UCSD-AML1 (cell line): Measurements from ENCODE around the gene ODAD3.
"Not testable (repeated sequence)": the region's sequence is repeated elsewhere in the genome, so short reads cannot be mapped to it uniquely, and the experiment has no call there.

Experiments used
- DNase-seq: peaks from one replicate; lab custom pipeline; 2025; ENCODE audit not compliant: unreplicated experiment; lab: John Stamatoyannopoulos, UW

Gene ODAD3

GRCh38 chr19:11435057-11435832 is at the start of gene ODAD3, which contains the start of gene PRKCSH:
ODAD3 (minus strand) TSS chr19:11435121; CDS start chr19:11435016, 105 bp downstream.
PRKCSH (plus strand) TSS chr19:11435635; CDS start chr19:11436118, 483 bp downstream.
- DNase-seq, result peak; percentile 99

- DNase-seq, result no peak
These were observed 48.6 kb upstream of the ODAD3 start for GRCh38 chr19:11483366-11484111.

- DNase-seq, result peak; percentile 92
These were observed 47.6 kb upstream of the ODAD3 start for GRCh38 chr19:11482384-11483050.

- peak; percentile 91 for DNase-seq
These were observed 46.8 kb upstream of the ODAD3 start for GRCh38 chr19:11481534-11482383.

- DNase-seq, result no peak
These were observed 46.0 kb upstream of the ODAD3 start, which contains the start of gene ELAVL3 for GRCh38 chr19:11480715-11481533. ELAVL3 (minus strand) TSS chr19:11481046; CDS start chr19:11480608, 438 bp downstream.

GRCh38 chr19:11479898-11480714 is 45.2 kb upstream of the ODAD3 start:
- no peak for DNase-seq

GRCh38 chr19:11479090-11479897 is 44.4 kb upstream of the ODAD3 start:
- no peak for DNase-seq

- DNase-seq, result no peak
These were observed 43.5 kb upstream of the ODAD3 start for GRCh38 chr19:11478167-11479089.

- no peak for DNase-seq
These were observed 40.9 kb upstream of the ODAD3 start for GRCh38 chr19:11475861-11476260.

GRCh38 chr19:11475343-11475742 is 40.4 kb upstream of the ODAD3 start:
- DNase-seq, result not testable (repeated sequence)

- DNase-seq, result no peak
These were observed 38.8 kb upstream of the ODAD3 start for GRCh38 chr19:11473725-11474124.

GRCh38 chr19:11468266-11468845 is 33.4 kb upstream of the ODAD3 start:
- not testable (repeated sequence) for DNase-seq

GRCh38 chr19:11465600-11465999 is 30.7 kb upstream of the ODAD3 start:
- DNase-seq, result no peak

- no peak for DNase-seq
These were observed 29.7 kb upstream of the ODAD3 start for GRCh38 chr19:11464333-11465265.

- no peak for DNase-seq
These were observed 28.5 kb upstream of the ODAD3 start for GRCh38 chr19:11463391-11463790.
